ENCODE data around the gene MACO1.
"Not testable (repeated sequence)": the region's sequence is repeated elsewhere in the genome, so short reads cannot be mapped to it uniquely, and the experiment has no call there.

MACO1 gene

GRCh38 chr1:25458541-25459298 lies 28.0 kb downstream of the MACO1 start:
- DNase-seq (ENCODE audit: low read depth), result no peak

GRCh38 chr1:25460020-25460419 lies 29.3 kb downstream of the MACO1 start:
- DNase-seq (ENCODE audit: low read depth), result no peak

GRCh38 chr1:25460816-25461215 lies 30.1 kb downstream of the MACO1 start:
- DNase-seq (ENCODE audit: low read depth), result not testable (repeated sequence)

GRCh38 chr1:25461849-25462248 lies 31.2 kb downstream of the MACO1 start:
- DNase-seq (ENCODE audit: low read depth), result no peak

- no peak for DNase-seq (ENCODE audit: low read depth)
These were observed 32.0 kb downstream of the MACO1 start for GRCh38 chr1:25462732-25463131.

- DNase-seq (ENCODE audit: low read depth), result no peak
These were observed 36.5 kb downstream of the MACO1 start for GRCh38 chr1:25467193-25467592.

GRCh38 chr1:25467616-25468015 lies 36.9 kb downstream of the MACO1 start:
- DNase-seq (ENCODE audit: low read depth), result no peak

GRCh38 chr1:25468033-25468432 lies 37.3 kb downstream of the MACO1 start:
- DNase-seq (ENCODE audit: low read depth), result no peak

- no peak for DNase-seq (ENCODE audit: low read depth)
These were observed 38.5 kb downstream of the MACO1 start for GRCh38 chr1:25469177-25469576.

- no peak for DNase-seq (ENCODE audit: low read depth)
These were observed 41.8 kb downstream of the MACO1 start for GRCh38 chr1:25472471-25472870.

- no peak for DNase-seq (ENCODE audit: low read depth)
These were observed 43.0 kb downstream of the MACO1 start for GRCh38 chr1:25473653-25474225.

- DNase-seq (ENCODE audit: low read depth), result no peak
These were observed 43.8 kb downstream of the MACO1 start for GRCh38 chr1:25474439-25475047.

- no peak for DNase-seq (ENCODE audit: low read depth)
These were observed 45.7 kb downstream of the MACO1 start for GRCh38 chr1:25476186-25477097.

GRCh38 chr1:25477448-25478034 lies 46.8 kb downstream of the MACO1 start:
- no peak for DNase-seq (ENCODE audit: low read depth)

- no peak for DNase-seq (ENCODE audit: low read depth)
These were observed 47.9 kb downstream of the MACO1 start for GRCh38 chr1:25478633-25479032.

GRCh38 chr1:25481625-25482024 lies 50.9 kb downstream of the MACO1 start:
- no peak for DNase-seq (ENCODE audit: low read depth)

- DNase-seq (ENCODE audit: low read depth), result no peak
These were observed 51.5 kb downstream of the MACO1 start for GRCh38 chr1:25482211-25482610.

GRCh38 chr1:25484096-25484495 lies 53.4 kb downstream of the MACO1 start:
- no peak for DNase-seq (ENCODE audit: low read depth)

- DNase-seq (ENCODE audit: low read depth), result no peak
These were observed 53.8 kb downstream of the MACO1 start for GRCh38 chr1:25484533-25484932.

GRCh38 chr1:25485536-25486411 lies 55.1 kb downstream of the MACO1 start:
- no peak for DNase-seq (ENCODE audit: low read depth)

- DNase-seq (ENCODE audit: low read depth), result no peak
These were observed 55.9 kb downstream of the MACO1 start for GRCh38 chr1:25486602-25487001.

Measured in HS-27A (cell line).